ENCODE results near the gene SSTR1. TPM values are rescaled to one million over a fixed set of nuclear protein-coding genes. Genes with fewer than 3 reads are reported as not detected.

The SSTR1 gene
- total and polyA plus RNA-seq, 4 donors = 1.7 to 33.9 (median 23.3) TPM

DNA sequence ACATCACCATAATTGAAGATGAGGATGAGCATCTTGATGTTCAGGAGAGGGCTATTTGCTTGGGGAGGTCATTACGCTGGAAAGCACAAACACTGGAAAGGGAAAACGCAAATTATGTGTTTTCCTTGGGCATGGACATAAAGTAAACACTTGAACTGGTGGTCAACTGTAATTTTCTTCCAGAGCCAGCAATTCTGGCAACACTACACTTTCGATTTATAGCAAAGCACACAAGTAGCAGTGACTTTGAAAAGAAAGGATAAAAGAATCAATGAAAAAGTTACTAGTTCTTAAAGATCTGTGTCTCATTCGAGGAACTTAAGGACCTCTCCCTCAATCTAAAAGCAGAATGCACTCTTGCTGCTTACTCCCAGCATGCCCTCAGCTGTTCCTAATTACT, 46.0 kb downstream of the SSTR1 start:
- H3K4me3 ChIP-seq (ENCODE audit: low read depth, low read length) = peak overlapping the region; percentile 47
- WGBS (ENCODE audit: insufficient coverage) = no CpG with 5 or more reads among the region's 4 CpGs
- H3K27ac ChIP-seq (ENCODE audit: low read depth, low read length) = no peak overlapping the region
- no peaks in the 10 kb centered on the region for H3K36me3 ChIP-seq (ENCODE audit: control insufficient read depth, insufficient read depth, low read length)
- peaks cover 18% of the 10 kb centered on the region for H3K27me3 ChIP-seq (ENCODE audit: control insufficient read depth, insufficient read depth, low read length)
- peaks cover 15% of the 10 kb centered on the region for H3K4me1 ChIP-seq (ENCODE audit: control insufficient read depth, insufficient read depth, low read length)
- DNase-seq (ENCODE audit: low read depth in 4 of 6, low spot score in 6 of 6) = no peak
- no peaks in the 10 kb centered on the region for H3K9me3 ChIP-seq (ENCODE audit: control insufficient read depth, insufficient read depth, low read length)

GRCh38 chr14:38254571-38255407, 47.1 kb downstream of the SSTR1 start:
- WGBS (ENCODE audit: insufficient coverage) = 19% methylated on average over 42 of the region's 44 CpGs
- Histone ChIP-seq H3K4me1 (ENCODE audit: control insufficient read depth, insufficient read depth, low read length) (peaks cover 15% of the 10 kb centered on the region), H3K36me3 (ENCODE audit: control insufficient read depth, insufficient read depth, low read length) (no peaks in the 10 kb centered on the region), H3K4me3 (ENCODE audit: low read depth, low read length) (peak overlapping the region; percentile 47), H3K27ac (ENCODE audit: low read depth, low read length) (peak overlapping the region; percentile 73), H3K27me3 (ENCODE audit: control insufficient read depth, insufficient read depth, low read length) (peaks cover 18% of the 10 kb centered on the region), H3K9me3 (ENCODE audit: control insufficient read depth, insufficient read depth, low read length) (no peaks in the 10 kb centered on the region)
- DNase-seq (ENCODE audit: low read depth in 4 of 6, low spot score in 6 of 6) = peak in 1 of 6 donors; percentile 42

- Histone ChIP-seq H3K27ac (ENCODE audit: low read depth, low read length) (peak overlapping the region; percentile 73), H3K4me3 (ENCODE audit: low read depth, low read length) (peak overlapping the region; percentile 47), H3K27me3 (ENCODE audit: control insufficient read depth, insufficient read depth, low read length) (peaks cover 18% of the 10 kb centered on the region), H3K9me3 (ENCODE audit: control insufficient read depth, insufficient read depth, low read length) (no peaks in the 10 kb centered on the region), H3K36me3 (ENCODE audit: control insufficient read depth, insufficient read depth, low read length) (no peaks in the 10 kb centered on the region), H3K4me1 (ENCODE audit: control insufficient read depth, insufficient read depth, low read length) (peaks cover 15% of the 10 kb centered on the region)
- DNase-seq (ENCODE audit: low read depth in 4 of 6, low spot score in 6 of 6) = peak in 1 of 6 donors; percentile 61
- WGBS (ENCODE audit: insufficient coverage) = 0% methylated on average over 29 of the region's 29 CpGs
Observed at GRCh38 chr14:38255408-38255672, 47.6 kb downstream of the SSTR1 start.

DNA sequence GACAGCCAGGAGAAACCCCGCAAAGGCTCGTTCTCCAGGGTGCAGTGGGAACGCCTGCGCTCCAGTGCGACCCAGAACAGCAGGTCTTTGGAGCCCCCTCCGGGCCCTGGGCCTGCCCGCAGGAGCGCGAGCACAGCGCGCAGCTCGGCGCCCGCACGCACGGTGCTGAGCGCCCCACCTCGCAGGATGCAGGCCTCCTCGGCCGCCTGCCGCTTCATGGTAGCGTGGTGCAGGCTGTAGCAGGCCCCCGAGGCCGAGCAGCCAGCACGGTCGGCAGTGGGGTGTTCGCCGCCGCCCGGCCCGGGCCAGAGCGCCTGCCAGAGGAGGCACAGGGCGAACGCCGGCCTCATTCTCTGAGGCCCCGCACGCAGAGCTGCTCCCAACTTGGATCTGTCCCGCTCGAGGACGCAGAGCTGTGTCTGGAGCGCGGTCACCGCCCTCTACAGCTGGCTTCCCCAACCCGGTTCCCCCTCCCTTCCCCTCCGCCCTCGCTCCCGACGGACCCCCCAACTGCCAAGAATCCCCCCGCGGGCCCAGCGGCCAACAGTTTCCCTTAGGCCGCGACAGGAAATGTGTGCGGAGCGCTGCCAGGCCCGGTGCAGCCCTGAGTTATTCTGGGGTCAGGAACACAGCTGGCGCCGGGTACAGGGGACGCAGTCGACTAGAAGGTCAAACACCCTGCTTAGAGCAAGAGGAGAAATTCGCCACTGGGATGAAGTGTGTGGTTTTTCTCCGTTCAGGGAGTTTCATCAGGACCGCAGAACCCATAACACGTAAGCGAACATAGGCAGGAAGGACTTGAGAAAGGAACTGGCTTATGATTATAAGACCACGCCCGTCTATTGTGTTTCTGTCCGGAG, 48.2 kb downstream of the SSTR1 start, which contains the start of gene CLEC14A:
CLEC14A (minus strand) TSS at position 421 of the 860 bp plus-strand sequence; CDS start at position 350, 71 bp downstream.
- peak within 1 kb of the TSS; percentile 47 for H3K4me3 ChIP-seq (ENCODE audit: low read depth, low read length)
- no peaks in the 10 kb centered on the region for H3K36me3 ChIP-seq (ENCODE audit: control insufficient read depth, insufficient read depth, low read length)
- H3K27me3 ChIP-seq (ENCODE audit: control insufficient read depth, insufficient read depth, low read length) = peaks cover 18% of the 10 kb centered on the region
- peak in 2 of 6 donors; percentile 51 to 54 for DNase-seq (ENCODE audit: low read depth in 4 of 6, low spot score in 6 of 6)
- WGBS (ENCODE audit: insufficient coverage) = 11% methylated on average over 68 of the region's 68 CpGs
- peak within 1 kb of the TSS; percentile 73 for H3K27ac ChIP-seq (ENCODE audit: low read depth, low read length)
- H3K9me3 ChIP-seq (ENCODE audit: control insufficient read depth, insufficient read depth, low read length) = no peaks in the 10 kb centered on the region
- peaks cover 15% of the 10 kb centered on the region for H3K4me1 ChIP-seq (ENCODE audit: control insufficient read depth, insufficient read depth, low read length)

GRCh38 chr14:38256533-38256840, 48.8 kb downstream of the SSTR1 start:
- Histone ChIP-seq H3K27ac (ENCODE audit: low read depth, low read length) (no peak overlapping the region), H3K4me1 (ENCODE audit: control insufficient read depth, insufficient read depth, low read length) (peaks cover 15% of the 10 kb centered on the region), H3K9me3 (ENCODE audit: control insufficient read depth, insufficient read depth, low read length) (no peaks in the 10 kb centered on the region), H3K36me3 (ENCODE audit: control insufficient read depth, insufficient read depth, low read length) (no peaks in the 10 kb centered on the region), H3K27me3 (ENCODE audit: control insufficient read depth, insufficient read depth, low read length) (peaks cover 18% of the 10 kb centered on the region), H3K4me3 (ENCODE audit: low read depth, low read length) (peak overlapping the region; percentile 27)
- 33% methylated on average over 1 of the region's 5 CpGs for WGBS (ENCODE audit: insufficient coverage)
- DNase-seq (ENCODE audit: low read depth in 4 of 6, low spot score in 6 of 6) = peak in 1 of 6 donors; percentile 53

DNA sequence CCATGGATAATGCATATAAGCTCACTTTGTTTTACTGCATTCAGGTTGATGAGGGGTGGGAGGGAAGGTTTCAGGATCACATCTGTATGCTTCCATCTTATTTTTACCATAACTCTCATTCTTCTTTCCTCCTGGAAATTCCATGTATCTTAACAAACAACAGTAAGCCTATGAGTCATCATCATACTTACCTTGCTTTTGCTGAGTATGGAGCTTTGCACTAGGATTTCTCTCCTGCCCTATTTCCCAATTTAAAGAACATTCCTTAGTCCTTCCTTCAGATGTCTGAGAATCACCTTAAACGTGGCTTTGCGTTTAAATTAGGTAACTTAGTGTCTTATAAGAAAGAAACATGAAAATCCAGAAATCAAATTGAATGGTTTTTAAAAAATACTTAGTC, 49.8 kb downstream of the SSTR1 start:
- Histone ChIP-seq H3K36me3 (ENCODE audit: control insufficient read depth, insufficient read depth, low read length) (no peaks in the 10 kb centered on the region), H3K4me1 (ENCODE audit: control insufficient read depth, insufficient read depth, low read length) (peaks cover 15% of the 10 kb centered on the region), H3K27me3 (ENCODE audit: control insufficient read depth, insufficient read depth, low read length) (peaks cover 18% of the 10 kb centered on the region), H3K27ac (ENCODE audit: low read depth, low read length) (no peak overlapping the region), H3K4me3 (ENCODE audit: low read depth, low read length) (no peak overlapping the region), H3K9me3 (ENCODE audit: control insufficient read depth, insufficient read depth, low read length) (no peaks in the 10 kb centered on the region)
- no CpG with 5 or more reads among the region's 2 CpGs for WGBS (ENCODE audit: insufficient coverage)
- no peak for DNase-seq (ENCODE audit: low read depth in 4 of 6, low spot score in 6 of 6)

DNA sequence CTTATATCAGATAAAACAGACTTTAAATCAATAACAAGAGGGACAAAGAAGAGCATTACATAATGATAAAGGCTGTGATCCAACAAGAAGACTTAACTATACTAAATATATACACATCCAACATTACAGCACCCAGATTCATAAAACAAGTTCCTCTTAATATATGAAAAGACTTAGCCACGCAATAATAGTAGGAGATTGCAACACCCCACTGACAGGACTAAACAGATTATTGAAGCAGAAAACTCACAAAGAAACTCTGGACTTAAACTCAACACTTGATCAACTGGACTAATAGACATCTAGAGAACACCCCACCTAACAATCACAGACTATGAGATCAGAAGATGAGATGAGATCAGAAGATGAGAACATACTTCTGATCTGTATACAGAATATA, 53.9 kb downstream of the SSTR1 start:
- H3K36me3 ChIP-seq (ENCODE audit: control insufficient read depth, insufficient read depth, low read length) = no peaks in the 10 kb centered on the region
- no peaks in the 10 kb centered on the region for H3K9me3 ChIP-seq (ENCODE audit: control insufficient read depth, insufficient read depth, low read length)
- H3K27ac ChIP-seq (ENCODE audit: low read depth, low read length) = no peak overlapping the region
- no peaks in the 10 kb centered on the region for H3K27me3 ChIP-seq (ENCODE audit: control insufficient read depth, insufficient read depth, low read length)
- DNase-seq (ENCODE audit: low read depth in 4 of 6, low spot score in 6 of 6) = no peak
- no CpG with 5 or more reads among the region's 1 CpG for WGBS (ENCODE audit: insufficient coverage)
- no peak overlapping the region for H3K4me3 ChIP-seq (ENCODE audit: low read depth, low read length)
- no peaks in the 10 kb centered on the region for H3K4me1 ChIP-seq (ENCODE audit: control insufficient read depth, insufficient read depth, low read length)

Other genes with a start within 250 kb of the SSTR1 start
- 10 to 100 TPM; 11.1 to 24.2 TPM for gene CLEC14A, start 48.2 kb downstream of the SSTR1 start, total RNA-seq
- gene CLEC14A, start 48.2 kb downstream of the SSTR1 start, polyA plus RNA-seq (ENCODE audit: insufficient read length in 2 of 2) = 10 to 100 TPM; 12.3 to 12.9 TPM